Heart left ventricle (tissue), 13 donors: ENCODE results near the gene PRKN.

ENCODE experiments used
- POLR2A ChIP-seq, 2 donors: fragments of 450-650 bp; IDR thresholded peaks; one replicate each; pipeline ENCODE4 v1.6.1; 2017; ENCODE audit warnings: antibody characterized with exemption in 2 of 2, mild to moderate bottlenecking in 2 of 2, moderate library complexity in 2 of 2
- TF ChIP-seq, protein P1 (sequence below), 12 donors: fragments of 200-600 bp; sonication (generic) in 4 of 12; IDR thresholded peaks; one replicate each; pipeline versions ENCODE4 v1.5.0 to v1.8.0; 2018 to 2022; ENCODE audit warnings: antibody characterized with exemption in 12 of 12, mild to moderate bottlenecking in 5 of 12
- donor health status: ischemic (EF 13 %, LVEDD 7.1; RV severe dilation, severe dysfunction).
- donor health status: DM: no; HTN: yes; CAD: no.
- donor health status: DM: no; HTN: no; CAD: no.
- donor health status: ischemic (EF 25% LVEDD 6.9; RV normal size, moderate dysfunction).
- donor health status: ischemic (EF 25% LVEDD 5.7; RV mildly dilated, moderate dysfunction).
- donor health status: ischemic (EF 35%, LVEDD 5.7; RV mildly dilated, moderate dysfunction).
- donor health status: nonischemic (EF 11% LVEDD 7.7; RV severe dilation, severe dysfunction).
- donor health status: DM: yes; HTN: yes; CAD: no.
- donor health status: PGD.
- donor health status: ischemic (EF 29% LVEDD 5.4; RV normal size, mild dysfunction).
- donor health status: nonischemic (EF 23%, LVEDD 6.1; RV moderate dilation, normal function).

DNA sequence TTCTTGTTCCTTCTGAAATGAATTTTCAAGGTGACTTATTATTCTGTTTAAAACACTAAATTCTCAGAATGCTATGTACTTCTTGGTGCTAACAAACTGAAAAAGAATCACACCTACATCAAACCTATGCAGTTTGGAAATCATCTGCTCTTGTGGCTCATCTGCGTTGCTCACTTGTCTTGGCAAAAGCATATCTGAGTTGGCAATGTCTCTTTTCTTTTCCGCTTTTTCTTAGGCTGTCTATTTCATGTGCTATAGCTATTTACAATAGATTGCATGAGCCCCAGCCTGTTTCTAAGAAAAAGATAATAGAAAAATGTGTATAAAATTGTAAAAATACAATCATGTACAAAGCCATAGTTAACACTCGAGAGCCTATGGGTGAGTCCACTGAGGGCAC lies 1104.8 kb downstream of the PRKN start:
- no peak for TF ChIP-seq POLR2A (IDR thresholded peaks at IDR 0.05)
- TF ChIP-seq, protein P1, sequence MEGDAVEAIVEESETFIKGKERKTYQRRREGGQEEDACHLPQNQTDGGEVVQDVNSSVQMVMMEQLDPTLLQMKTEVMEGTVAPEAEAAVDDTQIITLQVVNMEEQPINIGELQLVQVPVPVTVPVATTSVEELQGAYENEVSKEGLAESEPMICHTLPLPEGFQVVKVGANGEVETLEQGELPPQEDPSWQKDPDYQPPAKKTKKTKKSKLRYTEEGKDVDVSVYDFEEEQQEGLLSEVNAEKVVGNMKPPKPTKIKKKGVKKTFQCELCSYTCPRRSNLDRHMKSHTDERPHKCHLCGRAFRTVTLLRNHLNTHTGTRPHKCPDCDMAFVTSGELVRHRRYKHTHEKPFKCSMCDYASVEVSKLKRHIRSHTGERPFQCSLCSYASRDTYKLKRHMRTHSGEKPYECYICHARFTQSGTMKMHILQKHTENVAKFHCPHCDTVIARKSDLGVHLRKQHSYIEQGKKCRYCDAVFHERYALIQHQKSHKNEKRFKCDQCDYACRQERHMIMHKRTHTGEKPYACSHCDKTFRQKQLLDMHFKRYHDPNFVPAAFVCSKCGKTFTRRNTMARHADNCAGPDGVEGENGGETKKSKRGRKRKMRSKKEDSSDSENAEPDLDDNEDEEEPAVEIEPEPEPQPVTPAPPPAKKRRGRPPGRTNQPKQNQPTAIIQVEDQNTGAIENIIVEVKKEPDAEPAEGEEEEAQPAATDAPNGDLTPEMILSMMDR (IDR thresholded peaks at IDR 0.05) = no peak
